ENCODE data around the gene MGLL.

- TF ChIP-seq CTCF (IDR thresholded peaks at IDR 0.05) (no peak), SIN3A (IDR thresholded peaks at IDR 0.05; ENCODE audit: borderline replicate concordance, insufficient read depth, low read depth, low read length) (no peak), TCF7L2 (IDR thresholded peaks at IDR 0.05; ENCODE audit: low read depth, low read length) (no peak)
- TF ChIP-seq, protein P1, sequence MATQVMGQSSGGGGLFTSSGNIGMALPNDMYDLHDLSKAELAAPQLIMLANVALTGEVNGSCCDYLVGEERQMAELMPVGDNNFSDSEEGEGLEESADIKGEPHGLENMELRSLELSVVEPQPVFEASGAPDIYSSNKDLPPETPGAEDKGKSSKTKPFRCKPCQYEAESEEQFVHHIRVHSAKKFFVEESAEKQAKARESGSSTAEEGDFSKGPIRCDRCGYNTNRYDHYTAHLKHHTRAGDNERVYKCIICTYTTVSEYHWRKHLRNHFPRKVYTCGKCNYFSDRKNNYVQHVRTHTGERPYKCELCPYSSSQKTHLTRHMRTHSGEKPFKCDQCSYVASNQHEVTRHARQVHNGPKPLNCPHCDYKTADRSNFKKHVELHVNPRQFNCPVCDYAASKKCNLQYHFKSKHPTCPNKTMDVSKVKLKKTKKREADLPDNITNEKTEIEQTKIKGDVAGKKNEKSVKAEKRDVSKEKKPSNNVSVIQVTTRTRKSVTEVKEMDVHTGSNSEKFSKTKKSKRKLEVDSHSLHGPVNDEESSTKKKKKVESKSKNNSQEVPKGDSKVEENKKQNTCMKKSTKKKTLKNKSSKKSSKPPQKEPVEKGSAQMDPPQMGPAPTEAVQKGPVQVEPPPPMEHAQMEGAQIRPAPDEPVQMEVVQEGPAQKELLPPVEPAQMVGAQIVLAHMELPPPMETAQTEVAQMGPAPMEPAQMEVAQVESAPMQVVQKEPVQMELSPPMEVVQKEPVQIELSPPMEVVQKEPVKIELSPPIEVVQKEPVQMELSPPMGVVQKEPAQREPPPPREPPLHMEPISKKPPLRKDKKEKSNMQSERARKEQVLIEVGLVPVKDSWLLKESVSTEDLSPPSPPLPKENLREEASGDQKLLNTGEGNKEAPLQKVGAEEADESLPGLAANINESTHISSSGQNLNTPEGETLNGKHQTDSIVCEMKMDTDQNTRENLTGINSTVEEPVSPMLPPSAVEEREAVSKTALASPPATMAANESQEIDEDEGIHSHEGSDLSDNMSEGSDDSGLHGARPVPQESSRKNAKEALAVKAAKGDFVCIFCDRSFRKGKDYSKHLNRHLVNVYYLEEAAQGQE (IDR thresholded peaks at IDR 0.05; ENCODE audit: insufficient read depth in 1 of 2, low read depth in 2 of 2, low read length in 1 of 2): no peak
These were observed 160.7 kb downstream of the MGLL start for GRCh38 chr3:127661600-127661999.
